Type B pancreatic cell (in vitro differentiated cells): ENCODE measurements around the gene GIN1. TPM values are rescaled to one million over a fixed set of nuclear protein-coding genes. Genes with fewer than 3 reads are reported as not detected.

ENCODE experiments used
- DNase-seq: peaks from one replicate; pipeline ENCODE4 v3.0.0; 2021; ENCODE audit warnings: mixed read lengths; ENCODE audit not compliant: unreplicated experiment; ENCODE audit errors: extremely low spot score
- H3K27ac Mint-ChIP-seq: 2 replicates; pipeline ENCODE4 v1.8.0; 2021; ENCODE audit warnings: mild to moderate bottlenecking, mixed read lengths
- H3K27me3 Mint-ChIP-seq: 2 replicates; pipeline ENCODE4 v1.8.0; 2021; ENCODE audit warnings: mixed read lengths
- H3K36me3 Mint-ChIP-seq: 2 replicates; pipeline ENCODE4 v1.8.0; 2021; ENCODE audit warnings: mixed read lengths
- H3K4me1 Mint-ChIP-seq: one replicate; pipeline ENCODE4 v1.8.0; 2021; ENCODE audit warnings: mixed read lengths; ENCODE audit not compliant: unreplicated experiment
- H3K4me3 Mint-ChIP-seq: 2 replicates; pipeline ENCODE4 v1.8.0; 2021; ENCODE audit warnings: mild to moderate bottlenecking, mixed read lengths
- H3K9me3 Mint-ChIP-seq: 2 replicates; pipeline ENCODE4 v1.8.0; 2021; ENCODE audit warnings: mixed read lengths
- CTCF ChIP-seq: fragments of 200-600 bp; sonication (generic); conservative IDR thresholded peaks from 2 replicates; pipeline ENCODE4 v1.5.0; 2021; ENCODE audit warnings: antibody characterized with exemption, mild to moderate bottlenecking
- total RNA-seq: library from RNA; stranded (reverse); gene quantifications from 2 replicates; pipeline ENCODE4 v1.2.1, GENCODE V29; 2021; ENCODE audit warnings: low replicate concordance

The GIN1 gene
- total RNA-seq, 1 donor from 2014 or later: 8.0 TPM

DNA sequence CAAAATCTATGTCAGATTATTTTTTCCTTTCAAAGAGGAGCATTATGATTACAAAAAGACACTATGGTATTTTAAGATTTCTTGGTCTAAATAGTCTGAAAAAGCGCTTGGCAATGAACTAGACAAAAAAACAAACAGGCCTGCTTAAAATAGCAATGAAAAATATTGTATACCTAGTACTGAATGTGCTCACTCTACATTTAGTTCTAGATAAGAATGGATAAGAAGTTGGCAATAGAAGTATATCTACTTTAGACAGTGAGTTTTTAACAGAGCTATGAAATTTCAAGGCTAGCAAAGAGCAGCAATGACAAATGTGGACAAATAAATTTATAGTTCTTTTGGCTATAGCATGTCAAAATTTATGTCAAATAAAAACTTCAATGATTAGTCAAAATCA is 26.2 kb downstream of the GIN1 start:
- no peak for DNase-seq
- no peaks in the 10 kb centered on the region for H3K4me1 Mint-ChIP-seq
- H3K4me3 Mint-ChIP-seq: no peak overlapping the region
- peaks cover 7% of the 10 kb centered on the region for H3K36me3 Mint-ChIP-seq
- no peaks in the 10 kb centered on the region for H3K27me3 Mint-ChIP-seq
- TF ChIP-seq CTCF: no peak
- H3K27ac Mint-ChIP-seq: no peak overlapping the region
- H3K9me3 Mint-ChIP-seq: no peaks in the 10 kb centered on the region

DNA sequence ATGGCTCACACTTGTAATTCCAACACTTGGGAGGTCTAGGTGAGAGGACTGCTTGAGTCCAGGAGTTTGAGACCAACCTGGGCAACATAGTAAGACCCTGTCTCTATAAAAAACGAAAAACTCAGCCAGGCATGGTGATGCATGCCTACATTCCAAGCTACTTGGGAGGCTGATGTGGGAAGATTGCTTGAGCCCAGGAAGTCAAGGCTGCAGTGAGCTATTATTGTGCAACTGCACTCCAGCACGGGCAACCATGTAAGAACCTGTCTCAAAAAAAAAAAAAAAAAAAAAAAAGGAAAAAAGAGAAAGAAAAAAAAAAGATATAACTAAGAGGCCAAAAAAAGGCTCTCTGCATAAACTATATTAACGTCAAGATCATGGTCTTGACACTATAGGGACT is 27.3 kb downstream of the GIN1 start:
- Mint-ChIP-seq H3K27me3 (no peaks in the 10 kb centered on the region), H3K4me1 (no peaks in the 10 kb centered on the region), H3K4me3 (no peak overlapping the region), H3K9me3 (no peaks in the 10 kb centered on the region), H3K27ac (no peak overlapping the region), H3K36me3 (peaks cover 7% of the 10 kb centered on the region)
- TF ChIP-seq CTCF: no peak
- no peak for DNase-seq

DNA sequence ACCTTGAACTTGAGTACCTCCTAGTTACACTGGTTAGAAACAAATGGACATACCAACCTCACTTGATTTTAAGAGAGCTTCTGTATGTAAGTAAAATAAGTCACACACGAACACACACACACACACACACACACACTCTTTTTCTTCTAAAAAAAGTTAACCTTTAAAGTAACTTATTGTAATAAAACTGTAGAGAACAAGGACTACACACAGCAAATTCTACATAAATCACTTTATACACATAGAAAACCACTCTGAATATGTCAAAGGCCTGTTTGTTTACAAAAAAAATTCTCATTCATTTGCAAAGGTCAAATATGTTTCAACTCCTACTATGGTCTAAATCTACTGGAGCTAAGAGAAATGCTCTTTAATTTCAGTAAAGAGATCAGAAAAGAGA is 29.1 kb downstream of the GIN1 start:
- Mint-ChIP-seq H3K27me3 (no peaks in the 10 kb centered on the region), H3K4me1 (no peaks in the 10 kb centered on the region)

GRCh38 chr5:103089272-103089671 is 30.7 kb downstream of the GIN1 start:
- Mint-ChIP-seq H3K27ac (no peak overlapping the region), H3K9me3 (peaks cover 11% of the 10 kb centered on the region), H3K4me3 (no peak overlapping the region), H3K36me3 (peaks cover 19% of the 10 kb centered on the region), H3K27me3 (no peaks in the 10 kb centered on the region), H3K4me1 (no peaks in the 10 kb centered on the region)
- no peak for TF ChIP-seq CTCF
- no peak for DNase-seq

More for the DNA sequence above, 29.1 kb downstream of the GIN1 start:
- H3K36me3 Mint-ChIP-seq: peaks cover 12% of the 10 kb centered on the region
- no peak for DNase-seq
- H3K9me3 Mint-ChIP-seq: peaks cover 5% of the 10 kb centered on the region
- H3K4me3 Mint-ChIP-seq: no peak overlapping the region
- no peak overlapping the region for H3K27ac Mint-ChIP-seq
- TF ChIP-seq CTCF: no peak

DNA sequence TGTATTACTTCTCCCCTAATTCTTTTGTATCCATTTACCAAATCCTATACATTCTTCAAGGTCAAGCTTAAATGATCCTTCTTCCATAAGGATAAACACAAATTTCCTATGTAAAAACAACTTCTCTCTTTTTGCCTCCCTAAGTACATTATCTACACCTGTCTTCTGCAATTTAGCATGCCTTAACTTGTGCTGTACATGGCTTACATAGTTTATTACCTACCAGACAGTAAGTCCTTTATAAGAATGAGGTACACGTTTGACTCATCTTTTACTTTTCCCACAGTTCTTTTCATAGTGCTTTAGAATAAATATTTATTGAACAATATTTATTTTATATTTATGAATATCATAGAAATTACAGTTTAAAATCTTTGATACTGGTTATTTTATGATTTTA is 33.4 kb downstream of the GIN1 start:
- no peak overlapping the region for H3K27ac Mint-ChIP-seq
- no peaks in the 10 kb centered on the region for H3K27me3 Mint-ChIP-seq
- no peak for TF ChIP-seq CTCF
- H3K4me1 Mint-ChIP-seq: no peaks in the 10 kb centered on the region
- H3K9me3 Mint-ChIP-seq: peaks cover 26% of the 10 kb centered on the region
- H3K36me3 Mint-ChIP-seq: peaks cover 26% of the 10 kb centered on the region
- H3K4me3 Mint-ChIP-seq: no peak overlapping the region
- DNase-seq: no peak

DNA sequence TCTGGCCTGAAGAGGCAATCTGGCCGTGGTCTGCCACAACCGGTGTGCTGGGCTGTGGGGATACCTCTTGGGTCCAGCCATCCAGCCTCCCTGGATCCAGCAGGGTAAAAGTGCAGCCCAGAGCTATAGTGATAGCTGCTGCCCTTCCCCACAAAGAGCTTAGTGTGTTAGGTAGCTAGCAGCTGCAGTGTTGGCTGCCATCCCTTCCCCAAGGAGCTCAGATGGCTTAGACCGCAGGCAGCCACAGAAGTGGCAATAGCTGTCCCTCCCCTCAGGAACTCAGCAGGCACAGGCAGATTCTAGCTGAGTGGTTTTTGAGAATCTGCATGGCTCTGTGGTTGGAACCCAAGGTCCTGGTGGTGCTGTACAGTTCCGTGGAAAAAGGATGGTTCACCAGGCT is 40.1 kb downstream of the GIN1 start:
- Mint-ChIP-seq H3K36me3 (peaks cover 12% of the 10 kb centered on the region), H3K27ac (no peak overlapping the region), H3K4me3 (no peak overlapping the region), H3K4me1 (no peaks in the 10 kb centered on the region), H3K27me3 (peaks cover 4% of the 10 kb centered on the region), H3K9me3 (peaks cover 42% of the 10 kb centered on the region)
- DNase-seq: no peak
- TF ChIP-seq CTCF: no peak
